Bronchial epithelial cell (primary cell): Measurements from ENCODE around the gene SOAT1. TPM values are rescaled to one million over a fixed set of nuclear protein-coding genes. Genes with fewer than 3 reads are reported as not detected.
"Not testable (repeated sequence)": the region's sequence is repeated elsewhere in the genome, so short reads cannot be mapped to it uniquely, and the experiment has no call there.

Experiments used
- DNase-seq: peaks from one replicate; pipeline ENCODE4 v3.0.0-alpha.2; 2010; ENCODE audit warnings: low read depth
- FAIRE-seq: peaks from 2 replicates; lab custom pipeline; 2011; peaks lifted over from hg19 to GRCh38; lab: Jason Lieb, UNC
- H3K27me3 ChIP-seq: 2 replicates; pipeline ENCODE4 v1.5.1; 2011; ENCODE audit warnings: low read length; ENCODE audit not compliant: control insufficient read depth, insufficient read depth
- H3K36me3 ChIP-seq: 2 replicates; pipeline ENCODE4 v1.5.1; 2011; ENCODE audit warnings: low read length; ENCODE audit not compliant: control insufficient read depth, insufficient read depth
- H3K4me3 ChIP-seq: 2 replicates; pipeline ENCODE4 v1.5.1; 2011; ENCODE audit warnings: mild to moderate bottlenecking, low read depth, low read length, control low read depth
- total RNA-seq: library from RNA; depleted of rRNA; stranded (reverse); fragments of >200 nt; gene quantifications from 2 replicates; pipeline ENCODE4 v1.2.1, GENCODE V29; 2014
- TF ChIP-seq, protein P1 (sequence below): IDR thresholded peaks from 2 replicates; pipeline ENCODE4 v1.5.1; 2011; ENCODE audit warnings: mild to moderate bottlenecking, moderate library complexity, low read length, control low read depth, inconsistent platforms; ENCODE audit not compliant: insufficient read depth, severe bottlenecking

Gene SOAT1
- 8.4 and 9.1 TPM in 2 replicates for total RNA-seq

DNA sequence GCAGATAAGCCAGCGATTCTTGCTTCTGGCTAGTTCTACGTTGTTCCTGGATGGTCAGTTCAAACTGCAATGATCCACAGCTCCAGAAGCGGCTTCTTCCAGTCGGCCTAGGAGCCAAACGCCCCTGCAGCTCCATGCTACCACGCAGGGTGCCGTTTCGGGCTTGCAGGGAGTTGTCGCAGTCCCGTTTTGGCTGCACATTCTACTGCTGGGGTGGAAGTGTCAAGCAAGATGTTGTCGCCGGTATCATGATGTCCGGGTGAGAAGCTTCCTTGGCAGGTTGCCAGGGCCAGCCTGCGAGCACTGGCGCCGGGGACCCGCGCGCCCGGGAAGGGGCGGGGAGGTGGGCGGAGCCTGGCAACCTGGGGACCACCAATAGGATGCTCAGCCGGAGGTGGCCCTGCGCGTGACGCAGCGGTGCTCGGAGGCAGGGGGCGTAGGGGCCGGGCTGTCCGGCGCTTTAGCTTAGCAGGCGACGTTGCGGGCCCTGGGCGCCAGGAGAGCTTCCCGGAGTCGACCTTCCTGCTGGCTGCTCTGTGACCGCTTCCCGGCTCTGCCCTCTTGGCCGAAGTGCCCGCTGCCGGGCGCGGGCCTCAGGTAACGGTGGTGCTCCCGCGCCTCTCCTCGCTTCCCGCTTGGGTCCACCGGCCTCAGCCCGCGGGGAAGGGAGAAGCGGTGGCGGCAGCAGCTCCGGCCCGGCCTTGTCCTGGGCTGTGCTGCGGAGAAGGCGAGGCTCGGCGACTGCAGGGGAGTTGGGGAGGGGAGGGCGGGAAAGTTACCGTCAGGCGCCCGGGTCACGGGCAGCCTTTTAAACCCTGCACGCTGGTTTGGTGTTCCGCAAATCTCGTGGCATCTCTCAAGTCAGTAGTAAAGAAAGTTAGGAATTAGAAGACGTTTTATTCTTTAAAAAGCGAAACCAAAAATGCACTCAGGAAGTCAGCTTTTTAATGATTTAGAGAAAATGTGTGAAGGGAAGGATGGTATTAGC is at the start of gene SOAT1:
Gene SOAT1, plus strand, starts transcription at position 458 of the 988 bp plus-strand sequence. CDS start 8,888 bp downstream, outside the sequence.
- TF ChIP-seq, protein P1, sequence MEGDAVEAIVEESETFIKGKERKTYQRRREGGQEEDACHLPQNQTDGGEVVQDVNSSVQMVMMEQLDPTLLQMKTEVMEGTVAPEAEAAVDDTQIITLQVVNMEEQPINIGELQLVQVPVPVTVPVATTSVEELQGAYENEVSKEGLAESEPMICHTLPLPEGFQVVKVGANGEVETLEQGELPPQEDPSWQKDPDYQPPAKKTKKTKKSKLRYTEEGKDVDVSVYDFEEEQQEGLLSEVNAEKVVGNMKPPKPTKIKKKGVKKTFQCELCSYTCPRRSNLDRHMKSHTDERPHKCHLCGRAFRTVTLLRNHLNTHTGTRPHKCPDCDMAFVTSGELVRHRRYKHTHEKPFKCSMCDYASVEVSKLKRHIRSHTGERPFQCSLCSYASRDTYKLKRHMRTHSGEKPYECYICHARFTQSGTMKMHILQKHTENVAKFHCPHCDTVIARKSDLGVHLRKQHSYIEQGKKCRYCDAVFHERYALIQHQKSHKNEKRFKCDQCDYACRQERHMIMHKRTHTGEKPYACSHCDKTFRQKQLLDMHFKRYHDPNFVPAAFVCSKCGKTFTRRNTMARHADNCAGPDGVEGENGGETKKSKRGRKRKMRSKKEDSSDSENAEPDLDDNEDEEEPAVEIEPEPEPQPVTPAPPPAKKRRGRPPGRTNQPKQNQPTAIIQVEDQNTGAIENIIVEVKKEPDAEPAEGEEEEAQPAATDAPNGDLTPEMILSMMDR, result peak; percentile 29
- Histone ChIP-seq H3K4me3 (peak within 1 kb of the TSS; percentile 58), H3K36me3 (no peaks in the 10 kb centered on the region), H3K27me3 (no peaks in the 10 kb centered on the region)
- FAIRE-seq (no peak), DNase-seq (peak; percentile 62)

DNA sequence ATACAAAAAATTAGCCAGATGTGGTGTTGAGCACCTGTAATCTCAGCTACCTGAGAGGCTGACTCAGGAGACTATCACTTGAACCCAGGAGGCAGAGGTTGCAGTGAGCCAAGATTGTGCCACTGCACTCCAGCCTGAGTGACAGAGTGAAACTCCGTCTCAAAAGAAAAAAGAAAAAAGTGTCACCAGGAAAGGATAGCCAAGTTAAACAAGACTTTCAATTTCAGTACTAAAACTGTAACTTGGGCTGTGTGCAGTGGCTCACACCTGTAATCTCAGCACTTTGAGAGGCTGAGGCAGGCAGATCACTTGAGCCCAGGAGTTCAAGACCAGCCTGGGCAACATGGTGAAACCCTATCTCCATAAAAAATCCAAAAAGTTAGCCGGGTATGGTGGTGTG is 48.2 kb upstream of the SOAT1 start:
- not testable (repeated sequence) for H3K4me3 ChIP-seq, H3K36me3 ChIP-seq, FAIRE-seq, H3K27me3 ChIP-seq, DNase-seq

DNA sequence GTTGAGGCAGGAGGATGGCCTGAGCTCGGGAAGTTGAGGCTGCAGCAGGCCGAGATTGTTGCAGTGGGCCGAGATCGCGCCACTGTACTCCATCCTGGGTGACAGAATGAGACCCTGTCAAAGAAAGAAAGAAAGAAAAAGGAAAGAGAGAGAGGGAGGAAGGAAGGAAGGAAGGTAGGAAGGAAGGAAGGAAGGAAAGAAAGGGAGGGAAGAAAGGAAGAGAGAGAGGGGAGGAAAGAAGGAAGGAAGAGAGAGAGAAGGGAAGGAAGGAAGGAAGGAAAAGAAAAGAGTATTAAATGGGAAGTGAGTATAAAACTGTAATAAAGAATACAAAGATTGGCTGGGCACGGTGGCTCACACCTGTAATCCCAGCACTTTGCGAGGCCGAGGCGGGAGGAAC is 45.7 kb upstream of the SOAT1 start:
- H3K4me3 ChIP-seq, result no peak overlapping the region
- no peaks in the 10 kb centered on the region for H3K27me3 ChIP-seq
- FAIRE-seq (no peak), DNase-seq (no peak)
- TF ChIP-seq, protein P1, result no peak
- H3K36me3 ChIP-seq, result no peaks in the 10 kb centered on the region

DNA sequence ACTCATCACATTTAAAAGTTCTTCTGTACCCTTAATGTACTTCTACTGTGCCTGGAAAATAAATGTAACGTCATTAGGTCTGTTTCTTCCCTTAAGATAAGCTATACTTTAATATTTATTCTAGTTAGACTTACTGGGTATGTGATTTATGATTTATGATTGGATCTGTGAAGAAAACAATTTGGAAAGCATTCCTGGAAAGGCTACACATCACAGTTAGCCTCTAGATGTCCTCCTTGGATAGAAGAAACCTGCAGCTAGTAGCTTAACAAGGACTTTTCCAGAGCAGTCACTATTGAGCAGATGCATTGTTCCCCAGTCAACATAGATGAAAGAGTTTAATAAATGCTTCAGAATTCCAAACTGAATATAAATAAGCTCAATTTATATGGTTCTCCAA is 41.9 kb upstream of the SOAT1 start:
- H3K36me3 ChIP-seq, result no peaks in the 10 kb centered on the region
- TF ChIP-seq, protein P1, result peak; percentile 40
- DNase-seq (peak; percentile 49), FAIRE-seq (no peak)
- H3K4me3 ChIP-seq, result no peak overlapping the region
- no peaks in the 10 kb centered on the region for H3K27me3 ChIP-seq

DNA sequence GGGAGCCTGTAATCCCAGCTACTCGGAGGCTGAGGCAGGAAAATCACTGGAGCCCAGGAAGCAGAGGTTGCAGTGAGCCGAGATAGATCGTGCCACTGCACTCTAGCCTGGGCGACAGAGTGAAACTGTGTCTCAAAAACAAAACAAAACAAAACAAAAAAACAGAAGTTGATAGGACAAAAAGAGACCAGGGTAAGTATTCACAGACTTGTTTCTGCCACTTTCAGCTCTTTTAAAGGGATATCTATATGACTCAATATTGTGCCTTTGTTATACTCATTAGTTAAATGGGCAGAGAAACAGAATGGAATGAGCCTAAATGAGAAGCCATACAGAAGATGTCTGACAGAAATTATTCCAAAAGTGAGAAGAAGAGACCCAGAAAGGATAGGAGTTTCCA is 41.0 kb upstream of the SOAT1 start:
- TF ChIP-seq, protein P1, result no peak
- DNase-seq (no peak), FAIRE-seq (no peak)

DNA sequence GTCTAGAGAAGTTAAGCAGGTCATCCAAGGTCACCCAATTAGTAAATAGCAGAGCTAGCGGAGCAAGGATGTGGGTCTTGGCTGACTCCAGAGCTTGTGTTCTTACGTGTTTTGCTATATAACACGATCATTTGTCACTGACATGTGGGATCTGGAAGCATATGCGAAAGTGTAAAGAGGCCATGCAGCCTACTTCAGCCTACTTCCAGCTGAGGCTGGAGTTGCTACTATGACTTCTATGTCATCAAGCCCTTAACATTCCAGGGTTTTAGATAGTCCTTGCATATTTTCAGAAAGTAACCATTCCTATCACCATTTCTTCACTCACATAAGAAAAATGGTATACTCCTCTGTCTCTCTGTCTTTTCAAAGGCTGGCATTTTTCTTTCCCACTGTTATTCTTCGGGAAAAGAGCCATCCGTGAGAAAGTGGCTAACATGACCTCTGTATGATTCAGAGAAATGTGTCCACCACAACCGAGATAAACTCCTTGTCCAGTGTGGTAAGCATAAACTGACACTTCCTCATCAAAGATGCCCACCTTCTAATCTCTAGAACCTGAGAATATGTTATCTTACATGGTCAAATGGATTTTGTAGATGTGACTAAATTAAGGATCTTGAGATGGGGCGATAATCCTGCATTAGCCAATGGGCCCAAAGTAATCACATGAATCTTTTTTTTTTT is 40.2 kb upstream of the SOAT1 start:
- DNase-seq (no peak), FAIRE-seq (no peak)
- H3K36me3 ChIP-seq, result no peaks in the 10 kb centered on the region
- H3K27me3 ChIP-seq, result no peaks in the 10 kb centered on the region
- H3K4me3 ChIP-seq, result no peak overlapping the region
- TF ChIP-seq, protein P1, result no peak

More for the DNA sequence above, 41.0 kb upstream of the SOAT1 start:
- Histone ChIP-seq H3K4me3 (no peak overlapping the region), H3K36me3 (no peaks in the 10 kb centered on the region), H3K27me3 (no peaks in the 10 kb centered on the region)
